Stimulated activated CD4-positive, alpha-beta T cell treated with anti-CD3 and anti-CD28 coated beads, Interleukin-2, amount 100 ng/mL, for 4 hours (primary cell): ENCODE data around the gene AMER3.

Source experiments
- DNase-seq: peaks from one replicate; pipeline ENCODE4 v3.0.0-alpha.2; 2020; ENCODE audit warnings: low read depth

Gene AMER3

GRCh38 chr2:130785466-130786055 lies 30.2 kb downstream of the AMER3 start:
- no peak for DNase-seq

- DNase-seq: no peak
Observed at GRCh38 chr2:130786076-130786475, 30.7 kb downstream of the AMER3 start.

- DNase-seq: no peak
Observed at GRCh38 chr2:130787841-130788240, 32.5 kb downstream of the AMER3 start.

- no peak for DNase-seq
Observed at GRCh38 chr2:130790312-130790711, 35.0 kb downstream of the AMER3 start.

GRCh38 chr2:130790804-130791616 lies 35.7 kb downstream of the AMER3 start:
- no peak for DNase-seq

GRCh38 chr2:130791617-130791939 lies 36.2 kb downstream of the AMER3 start:
- DNase-seq: no peak

GRCh38 chr2:130795431-130795830 lies 40.1 kb downstream of the AMER3 start:
- no peak for DNase-seq

- no peak for DNase-seq
Observed at GRCh38 chr2:130796290-130796689, 41.0 kb downstream of the AMER3 start.

- peak; percentile 91 for DNase-seq
Observed at GRCh38 chr2:130797493-130798435, 42.4 kb downstream of the AMER3 start.

GRCh38 chr2:130798472-130799218 lies 43.3 kb downstream of the AMER3 start:
- no peak for DNase-seq

GRCh38 chr2:130799295-130799694 lies 44.0 kb downstream of the AMER3 start:
- no peak for DNase-seq

- DNase-seq: no peak
Observed at GRCh38 chr2:130805613-130806012, 50.3 kb downstream of the AMER3 start.

- no peak for DNase-seq
Observed at GRCh38 chr2:130806370-130806769, 51.0 kb downstream of the AMER3 start.

GRCh38 chr2:130807659-130808385 lies 52.5 kb downstream of the AMER3 start:
- no peak for DNase-seq

- no peak for DNase-seq
Observed at GRCh38 chr2:130808482-130809268, 53.3 kb downstream of the AMER3 start.

GRCh38 chr2:130810490-130810889 lies 55.1 kb downstream of the AMER3 start:
- DNase-seq: no peak

GRCh38 chr2:130813722-130814121 lies 58.4 kb downstream of the AMER3 start:
- DNase-seq: no peak

- no peak for DNase-seq
Observed at GRCh38 chr2:130814931-130815680, 59.8 kb downstream of the AMER3 start.
